Skin epidermis (tissue), 12 donors: Measurements from ENCODE around the gene HSD17B4.
"Not testable (repeated sequence)": the region's sequence is repeated elsewhere in the genome, so short reads cannot be mapped to it uniquely, and the experiment has no call there.

Experiments
- H3K27ac ChIP-seq, 21 experiments: fragments of 200-600 bp; sonication (generic) in 11 of 21; one replicate each; pipeline ENCODE4 v1.5.0; 2020; ENCODE audit warnings: mild to moderate bottlenecking in 3 of 21, inconsistent platforms in 2 of 21, moderate library complexity in 2 of 21
- H3K4me3 ChIP-seq, 7 experiments: fragments of 200-600 bp; sonication (generic) in 2 of 7; one replicate each; pipeline ENCODE4 v1.5.0; 2020; ENCODE audit warnings: inconsistent platforms in 2 of 7, mild to moderate bottlenecking in 2 of 7, moderate library complexity in 1 of 7

HSD17B4 gene, protein sequence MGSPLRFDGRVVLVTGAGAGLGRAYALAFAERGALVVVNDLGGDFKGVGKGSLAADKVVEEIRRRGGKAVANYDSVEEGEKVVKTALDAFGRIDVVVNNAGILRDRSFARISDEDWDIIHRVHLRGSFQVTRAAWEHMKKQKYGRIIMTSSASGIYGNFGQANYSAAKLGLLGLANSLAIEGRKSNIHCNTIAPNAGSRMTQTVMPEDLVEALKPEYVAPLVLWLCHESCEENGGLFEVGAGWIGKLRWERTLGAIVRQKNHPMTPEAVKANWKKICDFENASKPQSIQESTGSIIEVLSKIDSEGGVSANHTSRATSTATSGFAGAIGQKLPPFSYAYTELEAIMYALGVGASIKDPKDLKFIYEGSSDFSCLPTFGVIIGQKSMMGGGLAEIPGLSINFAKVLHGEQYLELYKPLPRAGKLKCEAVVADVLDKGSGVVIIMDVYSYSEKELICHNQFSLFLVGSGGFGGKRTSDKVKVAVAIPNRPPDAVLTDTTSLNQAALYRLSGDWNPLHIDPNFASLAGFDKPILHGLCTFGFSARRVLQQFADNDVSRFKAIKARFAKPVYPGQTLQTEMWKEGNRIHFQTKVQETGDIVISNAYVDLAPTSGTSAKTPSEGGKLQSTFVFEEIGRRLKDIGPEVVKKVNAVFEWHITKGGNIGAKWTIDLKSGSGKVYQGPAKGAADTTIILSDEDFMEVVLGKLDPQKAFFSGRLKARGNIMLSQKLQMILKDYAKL

GRCh38 chr5:119452373-119453039 is at the start of gene HSD17B4:
Gene HSD17B4 (plus strand): TSS chr5:119452497. CDS start chr5:119452576, 79 bp downstream.
- H3K4me3 ChIP-seq, result peak within 1 kb of the TSS; percentile 56 to 85 (median 71)
- peak within 1 kb of the TSS in 20 of 21 experiments; percentile 67 to 94 (median 84) for H3K27ac ChIP-seq

GRCh38 chr5:119402555-119402954 is 49.7 kb upstream of the HSD17B4 start:
- Histone ChIP-seq H3K4me3 (no peak overlapping the region), H3K27ac (no peak overlapping the region)

DNA sequence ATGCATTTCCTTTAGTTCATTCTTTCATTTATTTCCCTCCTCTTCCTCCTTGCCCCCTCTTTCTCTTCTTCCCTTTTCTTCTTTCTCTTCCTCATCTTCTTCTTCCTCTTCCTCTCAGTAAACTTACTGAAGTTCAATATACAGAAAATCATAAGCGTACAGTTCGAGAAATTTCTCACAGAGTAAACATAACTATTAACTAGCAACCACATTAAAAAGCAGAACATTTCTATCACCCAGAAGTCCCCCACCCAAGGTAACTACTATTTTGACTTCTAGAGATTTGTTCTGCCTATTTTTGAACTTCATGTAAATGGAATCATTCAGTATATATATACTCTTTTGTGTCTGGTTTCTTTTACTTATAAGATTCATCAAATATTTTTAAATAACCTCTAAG is 48.3 kb upstream of the HSD17B4 start:
- no peak overlapping the region for H3K27ac ChIP-seq
- no peak overlapping the region for H3K4me3 ChIP-seq

DNA sequence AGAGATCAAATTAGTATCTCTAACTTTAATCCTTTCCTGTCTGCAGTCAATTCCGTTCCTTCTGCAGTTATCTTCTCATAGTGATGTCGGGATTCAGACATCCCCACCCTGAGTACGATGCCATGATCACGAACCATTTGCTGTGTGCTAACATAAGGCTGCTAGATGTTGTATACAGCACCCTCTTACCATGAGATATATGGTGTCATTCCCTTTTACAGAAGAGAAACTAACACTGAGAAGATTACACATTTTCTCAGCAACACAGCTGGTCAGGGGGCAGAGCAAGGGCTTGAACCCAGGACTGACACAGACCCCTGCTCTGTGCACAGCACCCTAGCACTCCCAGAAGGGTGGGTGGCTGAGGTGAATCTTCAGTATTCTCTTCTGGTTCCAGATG is 46.9 kb upstream of the HSD17B4 start:
- Histone ChIP-seq H3K4me3 (no peak overlapping the region), H3K27ac (no peak overlapping the region)

GRCh38 chr5:119406551-119407110 is 45.7 kb upstream of the HSD17B4 start:
- no peak overlapping the region for H3K4me3 ChIP-seq
- H3K27ac ChIP-seq, result no peak overlapping the region

- no peak overlapping the region for H3K4me3 ChIP-seq
- no peak overlapping the region for H3K27ac ChIP-seq
These were observed 43.0 kb upstream of the HSD17B4 start for GRCh38 chr5:119409235-119409815.

DNA sequence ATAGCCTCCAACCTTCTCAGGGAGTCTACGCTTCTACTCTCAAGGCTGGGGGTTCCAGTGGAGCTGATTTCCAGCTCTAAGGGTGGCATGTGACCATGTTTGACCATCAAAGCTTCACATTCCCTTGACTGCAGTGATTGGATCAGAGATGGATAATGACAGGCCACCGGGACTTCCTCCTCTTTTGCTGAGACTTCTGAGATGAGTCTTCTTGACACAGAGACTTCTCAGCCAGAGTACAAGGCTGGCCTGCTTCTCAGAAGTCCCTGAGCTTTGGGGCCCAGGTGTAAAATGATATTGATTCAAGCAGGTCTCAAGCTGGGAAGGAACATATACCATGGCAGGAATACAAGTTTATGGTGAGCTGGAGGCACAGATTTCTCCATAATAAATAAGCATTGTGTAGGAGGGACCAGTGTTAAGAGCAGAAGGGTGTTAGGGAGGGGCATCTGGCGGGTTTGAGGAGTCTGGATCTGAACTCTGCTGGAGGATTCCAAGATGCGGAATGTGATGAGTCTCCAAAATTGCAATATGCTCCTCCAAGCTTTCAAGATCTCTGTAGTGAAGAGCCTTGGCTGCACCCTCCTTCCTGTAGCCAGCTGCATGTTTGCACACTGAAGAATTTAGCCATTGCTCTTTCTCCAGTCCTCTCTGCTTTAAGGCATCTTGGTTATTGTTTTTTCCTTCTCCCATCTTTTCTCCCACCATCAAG is 41.7 kb upstream of the HSD17B4 start:
- peak overlapping the region in 13 of 21 experiments; percentile 8 to 91 (median 82) for H3K27ac ChIP-seq
- no peak overlapping the region for H3K4me3 ChIP-seq

- Histone ChIP-seq H3K4me3 (peak overlapping the region; percentile 26 to 40 (median 37)), H3K27ac (peak overlapping the region; percentile 36 to 91 (median 82))
These were observed 40.7 kb upstream of the HSD17B4 start for GRCh38 chr5:119411361-119412278.

DNA sequence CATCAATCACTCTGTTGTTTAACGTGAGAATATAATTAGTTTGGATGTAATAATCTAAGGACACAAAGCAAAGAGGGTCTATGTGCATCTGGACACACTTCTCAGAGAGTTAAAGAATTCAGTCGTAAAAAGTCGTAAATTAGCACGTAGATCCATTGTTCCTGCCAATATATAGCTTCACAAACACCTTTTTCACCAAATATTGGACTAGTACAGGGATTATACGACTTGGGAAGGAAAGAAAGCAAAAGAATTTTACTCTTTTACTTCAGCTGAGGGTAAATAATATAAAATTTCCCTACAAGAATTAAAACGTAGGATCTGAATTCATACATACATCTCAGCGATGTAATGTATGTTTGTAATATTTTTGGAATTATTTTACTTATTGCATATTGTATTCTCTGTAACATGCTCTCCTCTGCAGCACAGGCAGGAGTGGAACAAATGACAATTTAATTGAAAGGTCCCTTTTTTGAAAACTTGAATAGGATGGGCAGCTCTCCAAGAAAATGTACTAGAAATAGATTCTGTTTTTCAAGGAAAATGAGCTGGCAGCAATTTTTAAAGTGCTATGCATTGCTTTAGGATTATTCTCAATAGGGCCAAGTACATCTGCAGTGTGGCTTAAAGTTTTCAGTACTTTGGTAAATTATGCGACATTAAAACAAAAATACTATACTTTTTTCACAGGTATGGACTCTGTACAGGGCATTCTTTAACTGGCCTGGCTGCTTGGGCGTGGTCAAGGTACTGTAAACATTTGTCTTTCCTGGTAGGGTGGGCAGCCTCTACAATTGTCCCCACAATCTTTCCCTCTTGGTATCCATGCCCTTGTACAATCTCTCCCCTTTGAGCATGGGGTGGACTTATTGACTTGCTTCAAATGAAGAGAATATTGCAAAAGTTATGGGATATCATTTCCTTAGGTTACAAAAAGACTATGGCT is 39.7 kb upstream of the HSD17B4 start:
- peak overlapping the region in 6 of 7 experiments; percentile 26 to 40 (median 38) for H3K4me3 ChIP-seq
- peak overlapping the region in 14 of 21 experiments; percentile 67 to 91 (median 82) for H3K27ac ChIP-seq

DNA sequence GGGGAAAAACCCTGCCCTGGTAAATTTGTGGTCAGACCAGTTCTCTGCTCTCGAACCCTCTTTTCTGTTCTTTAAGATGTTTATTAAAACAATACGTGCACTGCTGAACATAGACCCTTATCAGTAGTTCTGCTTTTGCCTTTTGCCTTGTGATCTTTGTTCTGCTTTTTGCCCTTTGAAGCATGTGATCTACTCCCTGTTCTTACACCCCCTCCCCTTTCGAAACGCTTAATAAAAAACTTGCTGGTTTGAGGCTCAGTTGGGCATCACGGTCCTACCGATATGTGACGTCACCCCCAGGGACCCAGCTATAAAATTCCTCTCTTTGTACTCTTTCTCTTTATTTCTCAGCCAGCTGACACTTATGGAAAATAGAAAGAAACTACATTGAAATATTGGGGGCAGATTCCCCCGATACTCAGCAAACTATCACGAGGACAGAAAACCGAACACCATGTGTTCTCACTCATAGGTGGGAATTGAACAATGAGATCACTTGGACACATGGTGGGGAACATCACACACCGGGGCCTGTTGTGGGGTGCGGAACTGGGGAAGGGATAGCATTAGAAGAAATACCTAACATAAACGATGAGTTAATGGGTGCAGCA is 38.1 kb upstream of the HSD17B4 start:
- not testable (repeated sequence) for H3K4me3 ChIP-seq, H3K27ac ChIP-seq

DNA sequence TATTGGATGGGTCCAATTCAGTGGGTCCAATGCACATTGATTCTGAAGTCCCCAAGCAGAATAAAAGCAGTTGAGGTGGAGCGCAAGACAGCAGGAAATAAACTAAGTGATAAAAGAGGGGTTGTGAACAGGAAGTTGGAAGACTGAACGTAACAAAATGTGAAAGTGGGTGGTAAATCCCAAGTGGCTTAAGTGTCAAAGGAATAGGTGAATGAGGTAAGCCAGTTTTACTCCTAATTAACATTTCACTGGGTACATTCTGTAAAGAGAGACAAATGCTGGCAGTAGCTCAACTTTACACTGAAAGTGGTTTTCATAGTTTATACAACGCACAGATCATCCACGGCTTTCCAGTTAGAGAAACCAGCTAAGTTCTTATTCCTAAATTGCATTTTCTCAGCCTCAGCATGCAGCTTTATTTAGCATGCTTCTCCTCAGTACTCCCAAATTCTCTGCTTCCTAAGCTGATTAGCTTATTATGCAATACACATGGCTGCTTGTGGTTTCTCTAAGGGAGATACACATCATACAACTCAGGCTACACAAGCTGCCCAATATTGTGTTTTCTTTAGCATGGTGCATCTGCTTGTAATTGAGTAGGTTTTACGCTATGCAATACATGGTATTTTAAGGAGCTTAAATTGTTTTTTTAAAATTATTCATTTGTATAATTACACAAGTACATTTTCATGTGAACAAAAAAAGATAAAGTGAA is 34.2 kb upstream of the HSD17B4 start:
- H3K4me3 ChIP-seq, result no peak overlapping the region
- peak overlapping the region in 10 of 21 experiments; percentile 2 to 61 (median 26) for H3K27ac ChIP-seq

DNA sequence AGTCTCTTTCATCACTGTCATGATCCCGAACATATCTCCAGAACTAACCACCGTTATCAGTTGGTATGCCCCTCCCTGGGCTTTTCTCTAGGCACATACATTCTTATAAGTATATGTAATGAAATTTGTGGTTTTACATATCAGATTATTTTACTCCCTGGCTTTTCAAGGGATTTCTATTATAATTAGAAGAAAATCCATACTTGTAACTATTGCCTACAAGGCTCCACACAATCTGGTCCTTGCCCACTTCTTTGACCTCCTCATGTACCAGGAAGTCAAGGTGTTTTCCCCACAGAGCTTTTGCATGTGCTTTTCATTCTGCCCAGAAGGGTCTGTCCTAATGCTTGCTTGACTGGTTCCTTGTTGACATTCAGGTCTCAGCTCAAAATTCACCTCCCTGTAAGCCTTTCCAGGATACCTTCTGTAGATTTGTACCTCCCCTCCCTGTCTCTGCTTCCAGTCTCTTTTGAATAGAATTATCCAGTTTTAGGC is 33.6 kb upstream of the HSD17B4 start:
- peak overlapping the region in 7 of 21 experiments; percentile 2 to 77 (median 23) for H3K27ac ChIP-seq
- H3K4me3 ChIP-seq, result no peak overlapping the region

DNA sequence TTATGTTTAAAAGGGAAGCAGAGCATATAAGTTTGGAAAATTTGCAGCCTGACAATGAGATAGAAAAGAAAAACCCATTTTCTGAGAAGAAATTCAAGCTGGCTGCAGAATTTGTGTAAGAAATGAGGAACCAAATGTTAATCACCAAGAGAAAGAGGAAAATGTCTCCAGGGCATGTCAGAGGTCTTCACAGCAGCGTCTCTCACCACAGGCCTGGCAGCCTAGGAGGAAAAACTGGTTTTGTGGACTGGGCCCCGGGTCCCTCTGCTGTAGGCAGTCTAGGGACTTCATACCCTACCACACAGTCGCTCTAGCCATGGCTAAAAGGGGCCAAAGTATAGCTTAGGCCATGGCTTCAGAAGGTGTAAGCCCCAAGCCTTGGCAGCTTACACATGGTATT is 32.1 kb upstream of the HSD17B4 start:
- H3K27ac ChIP-seq, result peak overlapping the region in 14 of 21 experiments; percentile 19 to 77 (median 61)
- H3K4me3 ChIP-seq, result no peak overlapping the region

GRCh38 chr5:119426057-119426456 is 26.2 kb upstream of the HSD17B4 start:
- no peak overlapping the region for H3K27ac ChIP-seq
- H3K4me3 ChIP-seq, result no peak overlapping the region

- no peak overlapping the region for H3K4me3 ChIP-seq
- H3K27ac ChIP-seq, result peak overlapping the region in 4 of 21 experiments; percentile 21 to 26 (median 23)
These were observed 25.2 kb upstream of the HSD17B4 start for GRCh38 chr5:119427060-119427459.
